Muscle of leg (tissue), 11 donors: ENCODE results near the gene LTBP2. TPM values are rescaled to one million over a fixed set of nuclear protein-coding genes. Genes with fewer than 3 reads are reported as not detected.

Source experiments
- DNase-seq: peaks from one replicate; pipeline ENCODE4 v3.0.0; 2013
- H3K27ac ChIP-seq: one replicate; pipeline ENCODE4 v1.5.1; 2013; ENCODE audit warnings: mild to moderate bottlenecking, low read length, control low read depth
- H3K27me3 ChIP-seq: one replicate; pipeline ENCODE4 v1.6.1; 2013; ENCODE audit warnings: low read length; ENCODE audit not compliant: control insufficient read depth, insufficient read depth
- H3K36me3 ChIP-seq: one replicate; pipeline ENCODE4 v1.6.1; 2013; ENCODE audit warnings: low read length; ENCODE audit not compliant: control insufficient read depth, insufficient read depth
- H3K4me1 ChIP-seq: one replicate; pipeline ENCODE4 v1.6.1; 2013; ENCODE audit warnings: low read length; ENCODE audit not compliant: control insufficient read depth, insufficient read depth
- H3K4me3 ChIP-seq: one replicate; pipeline ENCODE4 v1.5.1; 2013; ENCODE audit warnings: low read length, control low read depth
- H3K9me3 ChIP-seq: replicated peaks from 2 replicates; pipeline ENCODE4 v1.6.1; 2013; ENCODE audit warnings: low read depth, low read length; ENCODE audit not compliant: control insufficient read depth
- WGBS: methylation state at CpG from one replicate; pipeline ENCODE4 v1.1.5; 2013; ENCODE audit warnings: missing lambda C conversion rate; ENCODE audit not compliant: insufficient coverage; 5-methylcytosine and 5-hydroxymethylcytosine counted together
- polyA plus RNA-seq, 8 donors: library from polyadenylated mRNA; unstranded; fragments of 120-200 nt; gene quantifications; one replicate each; pipeline versions ENCODE4 v1.2.1 to v1.2.3, GENCODE V29; 2013; ENCODE audit warnings: inconsistent platforms in 1 of 8, low replicate concordance in 1 of 8; ENCODE audit not compliant: insufficient read length in 8 of 8, insufficient read depth in 1 of 8
- total RNA-seq: library from RNA; stranded (reverse); fragments of 120-200 nt; gene quantifications from one replicate; pipeline ENCODE4 v1.2.4, GENCODE V29; 2013

The LTBP2 gene
- total and polyA plus RNA-seq, 9 donors = 4.9 to 19.2 (median 10.4) TPM

GRCh38 chr14:74650927-74651686 lies 39.1 kb upstream of the LTBP2 start:
- Histone ChIP-seq H3K27ac (no peak overlapping the region), H3K27me3 (no peaks in the 10 kb centered on the region), H3K9me3 (no peaks in the 10 kb centered on the region), H3K4me3 (no peak overlapping the region), H3K4me1 (peaks cover 20% of the 10 kb centered on the region), H3K36me3 (peaks cover 2% of the 10 kb centered on the region)
- no peak for DNase-seq
- 83% methylated on average over 1 of the region's 1 CpG for WGBS

- H3K27me3 ChIP-seq = no peaks in the 10 kb centered on the region
- 33% methylated on average over 1 of the region's 2 CpGs for WGBS
- H3K36me3 ChIP-seq = peaks cover 2% of the 10 kb centered on the region
- peaks cover 26% of the 10 kb centered on the region for H3K4me1 ChIP-seq
- no peak overlapping the region for H3K27ac ChIP-seq
- no peaks in the 10 kb centered on the region for H3K9me3 ChIP-seq
- no peak overlapping the region for H3K4me3 ChIP-seq
- DNase-seq = no peak
Measured at GRCh38 chr14:74649673-74650072, 37.6 kb upstream of the LTBP2 start.

- Histone ChIP-seq H3K36me3 (peaks cover 2% of the 10 kb centered on the region), H3K4me3 (no peak overlapping the region), H3K27me3 (no peaks in the 10 kb centered on the region), H3K27ac (no peak overlapping the region), H3K4me1 (peaks cover 29% of the 10 kb centered on the region), H3K9me3 (no peaks in the 10 kb centered on the region)
- WGBS = 44% methylated on average over 3 of the region's 7 CpGs
- no peak for DNase-seq
Measured at GRCh38 chr14:74649167-74649566, 37.1 kb upstream of the LTBP2 start.

GRCh38 chr14:74648601-74649000 lies 36.6 kb upstream of the LTBP2 start:
- Histone ChIP-seq H3K36me3 (peaks cover 2% of the 10 kb centered on the region), H3K4me3 (no peak overlapping the region), H3K27me3 (no peaks in the 10 kb centered on the region), H3K27ac (no peak overlapping the region), H3K4me1 (peaks cover 29% of the 10 kb centered on the region), H3K9me3 (no peaks in the 10 kb centered on the region)
- WGBS = 31% methylated on average over 6 of the region's 7 CpGs
- DNase-seq = no peak

DNA sequence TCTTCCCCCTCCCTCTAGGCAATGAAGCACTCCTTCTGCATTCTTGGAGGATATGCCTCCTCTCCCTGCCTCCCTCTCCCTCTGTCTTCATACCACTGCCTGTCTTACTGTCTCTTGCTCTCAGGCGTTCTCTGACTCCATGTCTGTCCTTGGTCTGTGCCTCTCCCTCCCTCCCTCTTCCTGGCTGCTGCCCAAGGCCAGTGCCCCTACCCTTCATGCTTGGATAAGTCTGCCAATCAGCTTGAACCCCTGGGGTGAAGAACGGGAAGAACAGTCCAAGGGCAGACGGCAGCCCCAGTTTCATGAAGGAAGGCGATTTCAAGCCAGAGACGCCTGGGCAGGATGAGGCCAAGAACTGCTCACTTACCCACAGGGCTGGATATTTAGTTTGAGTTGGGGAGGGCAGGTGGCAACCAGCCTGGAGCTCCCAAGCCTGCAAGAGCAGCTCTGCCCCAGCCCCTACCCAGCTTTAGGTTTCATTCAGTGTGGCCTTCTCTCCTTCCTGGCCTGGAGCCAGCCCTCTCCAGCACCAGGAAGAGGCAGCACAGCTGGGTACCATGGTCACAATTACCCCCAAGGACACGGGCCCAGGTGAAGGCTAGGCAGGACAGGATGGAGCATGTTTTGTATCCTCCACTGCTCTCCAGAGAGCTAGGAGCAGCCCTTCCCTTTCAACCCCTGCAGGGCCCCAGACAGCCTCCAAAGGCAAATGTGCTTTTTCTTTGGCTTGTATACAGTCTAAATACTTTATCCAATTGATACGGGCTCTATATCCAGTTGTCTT lies 35.8 kb upstream of the LTBP2 start:
- no peaks in the 10 kb centered on the region for H3K27me3 ChIP-seq
- peaks cover 29% of the 10 kb centered on the region for H3K4me1 ChIP-seq
- no peaks in the 10 kb centered on the region for H3K9me3 ChIP-seq
- no peaks in the 10 kb centered on the region for H3K36me3 ChIP-seq
- H3K4me3 ChIP-seq = no peak overlapping the region
- WGBS = 15% methylated on average over 5 of the region's 7 CpGs
- no peak overlapping the region for H3K27ac ChIP-seq
- DNase-seq = no peak

DNA sequence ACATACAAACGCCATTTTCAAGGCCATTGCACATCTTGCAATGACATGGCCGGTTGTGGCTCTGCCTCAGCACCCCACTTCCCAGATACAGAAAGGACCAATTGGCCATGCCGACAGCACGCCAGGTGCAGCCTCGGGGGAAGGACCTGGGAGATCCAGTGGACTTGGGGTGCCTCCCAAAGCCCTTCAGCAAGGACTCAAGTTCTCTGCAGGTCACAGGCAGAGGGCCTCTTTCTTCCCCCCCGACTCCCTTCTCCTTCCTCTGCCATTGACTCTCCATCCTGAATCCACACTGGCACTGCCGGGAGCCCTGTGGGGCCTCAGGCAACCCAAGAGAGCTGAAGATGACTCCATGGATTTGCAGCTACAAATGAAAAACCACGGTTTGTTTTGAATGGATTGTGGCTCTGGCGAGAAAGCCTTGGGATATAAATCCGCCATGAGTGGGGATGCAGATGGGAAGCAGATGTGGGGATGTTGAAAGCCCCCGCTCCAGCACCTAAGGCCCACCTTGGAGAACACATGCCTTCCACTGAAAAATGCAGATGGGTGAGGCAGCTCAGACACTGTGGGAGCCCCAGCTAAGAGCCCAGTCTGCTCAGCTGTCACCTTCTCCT lies 35.1 kb upstream of the LTBP2 start:
- 54% methylated on average over 8 of the region's 11 CpGs for WGBS
- H3K4me3 ChIP-seq = no peak overlapping the region

DNA sequence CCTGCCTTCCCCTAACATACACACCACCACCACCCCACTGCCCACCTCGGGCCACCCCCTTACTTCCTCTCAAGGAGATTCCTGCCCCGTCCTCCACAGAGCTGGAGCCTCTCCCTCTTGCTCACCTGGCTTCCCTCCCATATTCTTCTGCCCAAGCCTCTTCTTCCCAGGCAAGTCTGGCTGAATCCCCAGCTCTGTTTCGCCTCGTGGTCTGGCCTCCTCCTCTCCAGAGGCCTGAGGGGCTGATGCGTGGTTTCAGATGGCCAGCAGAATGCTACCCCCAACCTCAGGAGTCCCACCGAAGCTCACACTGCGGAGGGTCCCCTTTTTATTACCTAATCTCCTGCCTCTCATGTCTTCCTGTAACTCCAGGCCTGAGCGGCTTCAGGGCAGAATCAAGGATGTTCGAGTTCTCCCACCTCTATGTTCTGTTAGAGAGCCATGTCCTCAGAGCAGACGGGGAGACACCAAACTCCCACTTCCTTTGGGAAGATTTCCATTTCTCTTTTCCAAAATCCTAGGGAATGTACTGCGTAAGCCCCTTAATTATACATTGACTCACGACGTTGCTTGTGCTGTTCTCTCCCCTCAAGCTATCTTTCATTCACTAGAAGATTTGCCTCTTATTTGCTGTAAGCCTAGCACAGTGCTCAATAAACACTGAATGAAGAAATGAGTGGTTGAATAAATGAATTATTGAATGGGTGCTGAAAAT lies 33.9 kb upstream of the LTBP2 start:
- WGBS = 44% methylated on average over 10 of the region's 13 CpGs
- Histone ChIP-seq H3K4me1 (peaks cover 44% of the 10 kb centered on the region), H3K36me3 (no peaks in the 10 kb centered on the region), H3K27ac (peak overlapping the region; percentile 43), H3K9me3 (no peaks in the 10 kb centered on the region), H3K27me3 (no peaks in the 10 kb centered on the region), H3K4me3 (no peak overlapping the region)
- peak; percentile 73 for DNase-seq

More for the DNA sequence above, 35.1 kb upstream of the LTBP2 start:
- Histone ChIP-seq H3K27me3 (no peaks in the 10 kb centered on the region), H3K36me3 (no peaks in the 10 kb centered on the region), H3K27ac (no peak overlapping the region), H3K9me3 (no peaks in the 10 kb centered on the region), H3K4me1 (peaks cover 32% of the 10 kb centered on the region)
- no peak for DNase-seq

DNA sequence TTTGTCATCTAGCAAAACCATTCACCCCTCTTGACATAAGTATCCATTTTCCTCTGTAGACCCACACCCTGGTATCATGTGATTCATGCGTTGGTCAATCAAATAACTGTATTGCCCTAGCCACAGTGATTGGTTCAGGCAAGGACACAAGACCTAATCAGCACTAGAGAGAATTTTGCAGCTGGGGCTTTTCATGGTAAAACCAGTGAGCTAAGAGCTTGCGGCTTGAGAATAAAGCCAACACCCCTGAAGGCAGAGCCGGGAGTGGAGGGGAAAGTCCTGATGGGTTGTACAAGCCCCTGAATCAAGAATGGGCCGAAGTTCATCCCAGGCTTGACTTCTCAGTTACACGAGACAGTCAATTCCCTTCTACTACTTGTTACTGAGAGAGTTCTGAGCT lies 33.2 kb upstream of the LTBP2 start:
- Histone ChIP-seq H3K9me3 (no peaks in the 10 kb centered on the region), H3K4me1 (peaks cover 48% of the 10 kb centered on the region), H3K4me3 (no peak overlapping the region), H3K27ac (peak overlapping the region; percentile 43), H3K36me3 (no peaks in the 10 kb centered on the region), H3K27me3 (no peaks in the 10 kb centered on the region)
- DNase-seq = no peak
- WGBS = 76% methylated on average over 3 of the region's 5 CpGs

DNA sequence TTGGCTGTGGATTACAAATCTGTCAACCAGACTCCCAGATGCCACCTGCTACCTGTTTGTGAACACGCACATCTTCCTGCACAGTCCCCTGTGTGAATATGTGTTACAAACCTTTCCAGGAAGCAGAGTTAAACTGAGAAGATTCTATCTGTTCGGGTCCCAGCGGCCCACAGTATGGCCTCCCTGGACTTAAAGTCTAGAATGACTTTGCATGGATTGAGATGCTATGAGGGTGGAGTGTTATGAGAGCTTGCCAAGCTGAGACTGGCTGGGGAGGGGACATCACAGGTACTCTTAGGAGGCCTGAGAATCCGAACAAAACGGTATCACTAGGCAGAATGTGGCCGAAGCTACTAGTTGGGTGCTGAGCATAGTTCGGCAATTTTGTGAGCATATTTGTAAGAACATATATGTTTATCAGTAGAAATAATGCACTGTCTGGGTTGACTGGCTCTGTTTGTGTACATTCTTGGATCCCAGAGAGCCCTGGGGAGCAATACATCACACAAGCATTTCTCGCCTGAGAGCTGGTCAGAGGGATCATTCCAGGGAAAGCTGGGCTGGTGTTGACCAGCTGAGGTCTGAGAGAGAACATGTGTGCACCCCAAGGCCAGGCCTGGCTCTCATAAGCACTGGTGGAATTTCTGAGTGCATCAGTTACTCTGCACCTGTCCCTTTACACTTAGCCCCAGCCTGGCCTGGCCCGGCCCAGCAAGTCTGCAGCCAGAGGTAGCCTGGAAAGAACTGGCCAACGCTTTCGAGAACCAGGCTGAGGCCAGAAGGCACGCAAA lies 29.8 kb upstream of the LTBP2 start:
- peak overlapping the region; percentile 20 for H3K27ac ChIP-seq
- WGBS = 54% methylated on average over 8 of the region's 12 CpGs
- no peak overlapping the region for H3K4me3 ChIP-seq
- peaks cover 46% of the 10 kb centered on the region for H3K4me1 ChIP-seq
- no peaks in the 10 kb centered on the region for H3K9me3 ChIP-seq
- DNase-seq = peak; percentile 88
- no peaks in the 10 kb centered on the region for H3K36me3 ChIP-seq
- no peaks in the 10 kb centered on the region for H3K27me3 ChIP-seq
